Keratinocyte (primary cell): ENCODE results near the gene FARP1.

ENCODE experiments used
- CTCF ChIP-seq, 3 experiments: IDR thresholded peaks in 1 of 3; conservative IDR thresholded peaks in 1 of 3; optimal IDR thresholded peaks in 1 of 3; 2 replicates in 2 of 3; 3 replicates in 1 of 3; pipeline versions ENCODE3 to v1.5.1; 2011; ENCODE audit warnings: low read length in 3 of 3, mild to moderate bottlenecking in 3 of 3, moderate library complexity in 2 of 3, control low read depth in 1 of 3, inconsistent platforms in 1 of 3; ENCODE audit not compliant: insufficient read depth in 2 of 3; ENCODE audit errors: extremely low read depth in 1 of 3
- EZH2 ChIP-seq: IDR thresholded peaks from one replicate; pipeline ENCODE4 v1.6.1; 2012; ENCODE audit warnings: inconsistent platforms, mild to moderate bottlenecking, low read length, moderate library complexity

- no peak for TF ChIP-seq CTCF (optimal IDR thresholded peaks at IDR 0.05 in 1 of 3, IDR thresholded peaks at IDR 0.05 in 1 of 3, conservative IDR thresholded peaks at IDR 0.05 in 1 of 3; ENCODE audit: extremely low read depth in 1 of 3, insufficient read depth in 2 of 3, low read length in 3 of 3)
- no peak for TF ChIP-seq EZH2
Observed at GRCh38 chr13:98289339-98289945, 146.5 kb downstream of the FARP1 start.
